H1 (cell line): ENCODE measurements around the gene TADA3.

Experiments used
- ATF2 ChIP-seq: IDR thresholded peaks from 2 replicates; pipeline ENCODE4 v1.6.1; 2012; ENCODE audit warnings: low read length, inconsistent platforms
- BRCA1 ChIP-seq: IDR thresholded peaks from 2 replicates; pipeline ENCODE4 v1.6.1; 2012; ENCODE audit warnings: low read depth, low read length, improper control_type of control experiment
- CTBP2 ChIP-seq: IDR thresholded peaks from 2 replicates; pipeline ENCODE4 v1.7.0; 2011; ENCODE audit warnings: borderline replicate concordance, mild to moderate bottlenecking, moderate library complexity, mixed read lengths, low read length; ENCODE audit not compliant: insufficient read depth, insufficient read length
- CTCF ChIP-seq, 3 experiments: IDR thresholded peaks; 1 replicate in 2 of 3; 2 replicates in 1 of 3; pipeline versions ENCODE4 v1.5.1 to v1.6.1; 2011; ENCODE audit warnings: low read length in 3 of 3, mild to moderate bottlenecking in 3 of 3, inconsistent platforms in 2 of 3, low read depth in 1 of 3, moderate library complexity in 1 of 3; ENCODE audit not compliant: insufficient read depth in 1 of 3; ENCODE audit errors: control extremely low read depth in 1 of 3
- EGR1 ChIP-seq: IDR thresholded peaks from 2 replicates; pipeline ENCODE4 v1.6.1; 2011; ENCODE audit warnings: low read depth, low read length, borderline replicate concordance
- JUN ChIP-seq: IDR thresholded peaks from 2 replicates; pipeline ENCODE4 v1.6.1; 2011; ENCODE audit warnings: low read depth, mild to moderate bottlenecking, improper control_type of control experiment, low read length
- JUND ChIP-seq: IDR thresholded peaks from 2 replicates; pipeline ENCODE4 v1.6.1; 2011; ENCODE audit warnings: mild to moderate bottlenecking, improper control_type of control experiment, low read length
- POLR2A ChIP-seq, 2 experiments: IDR thresholded peaks; 1 replicate in 1 of 2; 2 replicates in 1 of 2; pipeline ENCODE4 v1.6.1; 2011; ENCODE audit warnings: low read depth in 2 of 2, low read length in 2 of 2, mild to moderate bottlenecking in 2 of 2; ENCODE audit errors: control extremely low read depth in 1 of 2
- RAD21 ChIP-seq, 2 experiments: IDR thresholded peaks in 1 of 2; conservative IDR thresholded peaks in 1 of 2; 2 replicates each; pipeline ENCODE4 v1.6.1; 2011; ENCODE audit warnings: low read depth in 2 of 2, low read length in 2 of 2, improper control_type of control experiment in 1 of 2, inconsistent platforms in 1 of 2, mild to moderate bottlenecking in 1 of 2, moderate library complexity in 1 of 2
- SAP30 ChIP-seq: fragments of 300-600 bp; sonication (generic); IDR thresholded peaks from 2 replicates; pipeline ENCODE4 v1.7.1; 2012; ENCODE audit warnings: low read length, moderate library complexity, mild to moderate bottlenecking, inconsistent platforms; ENCODE audit not compliant: insufficient read depth, insufficient replicate concordance
- SIN3A ChIP-seq, 2 experiments: IDR thresholded peaks in 1 of 2; conservative IDR thresholded peaks in 1 of 2; 2 replicates each; pipeline ENCODE4 v1.6.1; 2011 to 2012; ENCODE audit warnings: low read length in 2 of 2, improper control_type of control experiment in 1 of 2, low read depth in 1 of 2, mild to moderate bottlenecking in 1 of 2
- SP4 ChIP-seq: IDR thresholded peaks from 2 replicates; pipeline ENCODE4 v1.6.1; 2012; ENCODE audit warnings: low read length, inconsistent platforms
- TCF12 ChIP-seq: IDR thresholded peaks from 2 replicates; pipeline ENCODE4 v1.6.1; 2011; ENCODE audit warnings: low read depth, mild to moderate bottlenecking, low read length

GRCh38 chr3:9779721-9780457 lies 12.4 kb downstream of the TADA3 start:
- TF ChIP-seq CTCF (IDR thresholded peaks at IDR 0.05; ENCODE audit: control extremely low read depth in 1 of 3, insufficient read depth in 1 of 3, low read depth in 1 of 3, low read length in 3 of 3): no peak
- TF ChIP-seq SAP30: no peak
- no peak for TF ChIP-seq TCF12
- TF ChIP-seq BRCA1: no peak
- TF ChIP-seq SIN3A (conservative IDR thresholded peaks at IDR 0.05 in 1 of 2, IDR thresholded peaks at IDR 0.05 in 1 of 2; ENCODE audit: low read depth in 1 of 2, low read length in 2 of 2): no peak
- TF ChIP-seq JUND: no peak
- TF ChIP-seq POLR2A (IDR thresholded peaks at IDR 0.05; ENCODE audit: control extremely low read depth in 1 of 2, low read depth in 2 of 2, low read length in 2 of 2): no peak
- no peak for TF ChIP-seq SP4
- TF ChIP-seq RAD21 (IDR thresholded peaks at IDR 0.05 in 1 of 2, conservative IDR thresholded peaks at IDR 0.05 in 1 of 2; ENCODE audit: low read depth in 2 of 2, low read length in 2 of 2): no peak
- TF ChIP-seq EGR1: no peak
- TF ChIP-seq ATF2: no peak
- no peak for TF ChIP-seq CTBP2
- TF ChIP-seq JUN: no peak
